ENCODE measurements around the gene FOXO6.

FOXO6 gene

DNA sequence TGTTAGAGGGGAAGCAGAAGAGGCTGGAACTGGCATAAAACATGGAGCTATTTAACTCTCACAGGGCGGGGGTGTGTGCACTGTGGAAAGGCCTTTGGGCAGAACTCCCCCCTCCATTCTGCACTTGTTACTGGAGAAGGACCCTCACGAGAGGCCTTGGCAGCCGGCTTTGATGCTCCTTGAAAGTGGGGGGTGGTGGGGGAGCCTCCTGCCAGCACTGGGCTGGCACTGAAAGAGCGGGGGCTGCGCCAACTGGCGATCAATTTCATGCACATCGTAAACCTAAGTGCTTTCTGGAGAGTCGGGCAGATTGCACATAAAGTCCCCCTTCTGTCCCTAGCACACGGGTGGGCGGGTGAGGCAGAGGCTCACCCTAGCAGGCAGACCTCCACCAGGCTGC lies 28.9 kb downstream of the FOXO6 start:
- no peak for ATAC-seq

DNA sequence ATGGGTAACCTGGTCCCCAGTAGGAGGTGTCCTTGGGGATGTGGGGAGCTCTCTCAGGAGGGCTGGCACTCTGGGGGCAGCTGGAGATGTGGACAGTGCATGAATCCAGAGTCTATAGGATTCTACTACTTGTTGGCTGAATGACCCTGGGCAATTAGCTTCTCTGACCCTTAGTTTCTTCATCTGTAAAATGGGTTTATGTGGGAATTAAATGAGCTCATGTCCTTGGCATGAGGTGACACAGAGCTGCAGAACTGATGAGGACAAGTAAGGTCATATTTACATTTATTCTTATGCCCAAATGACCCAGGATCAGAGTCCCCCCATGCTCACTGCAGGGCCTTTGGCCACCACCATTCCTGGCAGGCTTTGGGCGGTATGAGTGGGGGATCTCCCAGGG lies 29.3 kb downstream of the FOXO6 start:
- ATAC-seq = no peak
- TF ChIP-seq CSDC2 (CRISPR knock-in tag; IDR thresholded peaks at IDR 0.05) (no peak), GLIS3 (CRISPR knock-in tag; IDR thresholded peaks at IDR 0.05) (no peak), ISL1 (CRISPR knock-in tag; IDR thresholded peaks at IDR 0.05) (no peak), ZC3H10 (CRISPR knock-in tag; IDR thresholded peaks at IDR 0.05) (no peak), ARNTL (CRISPR knock-in tag; IDR thresholded peaks at IDR 0.05; ENCODE audit: borderline replicate concordance, low read depth) (no peak), ZFP3 (CRISPR knock-in tag; IDR thresholded peaks at IDR 0.05) (no peak), PPARA (CRISPR knock-in tag; IDR thresholded peaks at IDR 0.05; ENCODE audit: borderline replicate concordance) (no peak), OSR1 (CRISPR knock-in tag; IDR thresholded peaks at IDR 0.05) (no peak), SNAI2 (CRISPR knock-in tag; IDR thresholded peaks at IDR 0.05) (no peak), BACH2 (CRISPR knock-in tag; IDR thresholded peaks at IDR 0.05; ENCODE audit: borderline replicate concordance) (no peak), PATZ1 (CRISPR knock-in tag; IDR thresholded peaks at IDR 0.05; ENCODE audit: borderline replicate concordance) (no peak), TSHZ2 (CRISPR knock-in tag; IDR thresholded peaks at IDR 0.05) (no peak), TOX (CRISPR knock-in tag; IDR thresholded peaks at IDR 0.05; ENCODE audit: borderline replicate concordance) (no peak)

More for the DNA sequence above, 28.9 kb downstream of the FOXO6 start:
- no peak for TF ChIP-seq ISL1 (CRISPR knock-in tag; IDR thresholded peaks at IDR 0.05)

- TF ChIP-seq RARB (CRISPR knock-in tag; IDR thresholded peaks at IDR 0.05) (no peak), ZFP30 (CRISPR knock-in tag; IDR thresholded peaks at IDR 0.05) (no peak), TCF4 (CRISPR knock-in tag; IDR thresholded peaks at IDR 0.05; ENCODE audit: borderline replicate concordance) (no peak), SNAI2 (CRISPR knock-in tag; IDR thresholded peaks at IDR 0.05) (no peak), ZC3H10 (CRISPR knock-in tag; IDR thresholded peaks at IDR 0.05) (no peak), GLIS3 (CRISPR knock-in tag; IDR thresholded peaks at IDR 0.05) (no peak), OSR1 (CRISPR knock-in tag; IDR thresholded peaks at IDR 0.05) (no peak), ESRRG (CRISPR knock-in tag; IDR thresholded peaks at IDR 0.05) (no peak), TSHZ2 (CRISPR knock-in tag; IDR thresholded peaks at IDR 0.05) (no peak), PATZ1 (CRISPR knock-in tag; IDR thresholded peaks at IDR 0.05; ENCODE audit: borderline replicate concordance) (no peak), CSDC2 (CRISPR knock-in tag; IDR thresholded peaks at IDR 0.05) (no peak), ISL1 (CRISPR knock-in tag; IDR thresholded peaks at IDR 0.05) (no peak), ZFP3 (CRISPR knock-in tag; IDR thresholded peaks at IDR 0.05) (no peak)
- TF ChIP-seq, protein P1, sequence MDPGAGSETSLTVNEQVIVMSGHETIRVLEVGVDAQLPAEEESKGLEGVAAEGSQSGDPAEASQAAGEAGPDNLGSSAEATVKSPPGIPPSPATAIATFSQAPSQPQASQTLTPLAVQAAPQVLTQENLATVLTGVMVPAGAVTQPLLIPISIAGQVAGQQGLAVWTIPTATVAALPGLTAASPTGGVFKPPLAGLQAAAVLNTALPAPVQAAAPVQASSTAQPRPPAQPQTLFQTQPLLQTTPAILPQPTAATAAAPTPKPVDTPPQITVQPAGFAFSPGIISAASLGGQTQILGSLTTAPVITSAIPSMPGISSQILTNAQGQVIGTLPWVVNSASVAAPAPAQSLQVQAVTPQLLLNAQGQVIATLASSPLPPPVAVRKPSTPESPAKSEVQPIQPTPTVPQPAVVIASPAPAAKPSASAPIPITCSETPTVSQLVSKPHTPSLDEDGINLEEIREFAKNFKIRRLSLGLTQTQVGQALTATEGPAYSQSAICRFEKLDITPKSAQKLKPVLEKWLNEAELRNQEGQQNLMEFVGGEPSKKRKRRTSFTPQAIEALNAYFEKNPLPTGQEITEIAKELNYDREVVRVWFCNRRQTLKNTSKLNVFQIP (CRISPR knock-in tag; IDR thresholded peaks at IDR 0.05; ENCODE audit: borderline replicate concordance, low read depth) = no peak
- no peak for ATAC-seq
Observed at GRCh38 chr1:41391834-41392527, 30.7 kb downstream of the FOXO6 start.
